ENCODE measurements around the gene TMEM40. TPM values are rescaled to one million over a fixed set of nuclear protein-coding genes. Genes with fewer than 3 reads are reported as not detected.
A peak's percentile ranks its signal among the peaks of the same experiment; 100 is the strongest.

The TMEM40 gene
- total and polyA plus RNA-seq, 2 donors (not counting 1 experiment from before 2014, with no cell fraction given): 0.33 TPM; not detected in 1

DNA sequence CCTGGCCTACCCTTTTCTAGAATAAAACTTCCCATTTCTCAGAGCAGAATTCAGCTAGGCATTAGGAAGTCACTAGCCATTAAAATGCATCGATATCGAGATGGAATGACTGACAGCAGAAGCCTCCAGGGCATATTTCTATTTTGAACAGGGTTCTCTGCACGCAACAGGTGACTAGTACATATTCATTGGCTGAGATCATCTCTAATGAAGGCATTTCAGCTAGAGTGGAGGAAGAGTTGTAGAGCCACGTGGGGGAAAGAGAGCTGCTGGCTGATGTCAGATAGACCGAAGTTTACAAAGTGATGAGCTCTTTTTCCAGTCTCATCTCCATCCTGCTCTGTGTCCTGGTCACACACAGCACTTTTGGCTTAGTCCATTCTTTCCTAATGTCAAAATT, 7.5 kb downstream of the TMEM40 start:
- Histone ChIP-seq H3K4me2 (replicated peaks; ENCODE audit: low read depth, low read length, poor library complexity, severe bottlenecking) (no peak overlapping the region), H3K36me3 (replicated peaks in 1 of 2; ENCODE audit: control extremely low read depth in 1 of 2, control insufficient read depth in 1 of 2, extremely low read depth in 1 of 2, insufficient read depth in 2 of 2, low read length in 1 of 2) (no peaks in the 10 kb centered on the region), H3K9ac (ENCODE audit: low read length) (no peak overlapping the region), H3K4me3 (ENCODE audit: control extremely low read depth in 1 of 5, extremely low read depth in 1 of 5, insufficient read depth in 1 of 5, low read depth in 2 of 5, low read length in 4 of 5) (no peak overlapping the region), H3K79me2 (ENCODE audit: control insufficient read depth, insufficient read depth, low read length) (no peaks in the 10 kb centered on the region), H3K4me1 (ENCODE audit: control insufficient read depth in 2 of 2, insufficient read depth in 2 of 2, low read length in 2 of 2) (peaks cover 26 to 28% of the 10 kb centered on the region in 2 donors), H3K27ac (ENCODE audit: low read length in 2 of 2) (no peak overlapping the region), H2AFZ (ENCODE audit: insufficient read depth, low read depth, low read length, poor library complexity, severe bottlenecking) (no peak overlapping the region), H3K9me3 (ENCODE audit: control extremely low read depth in 1 of 3, control insufficient read depth in 2 of 3, insufficient read depth in 1 of 3, low read length in 2 of 3) (no peaks in the 10 kb centered on the region), H4K20me1 (ENCODE audit: control insufficient read depth, insufficient read depth, low read length, poor library complexity, severe bottlenecking) (no peaks in the 10 kb centered on the region), H3K27me3 (replicated peaks in 1 of 4; ENCODE audit: control extremely low read depth in 1 of 4, control insufficient read depth in 3 of 4, insufficient read depth in 4 of 4, low read length in 3 of 4) (peaks cover 0 to 3% (median 1%) of the 10 kb centered on the region in 4 experiments)
- H3K4me1 Mint-ChIP-seq: peaks cover 32% of the 10 kb centered on the region
- POLR2A ChIA-PET: no interaction called here
- H3K4me3 Mint-ChIP-seq: no peak overlapping the region
- intact Hi-C loops (cut with micrococcal nuclease): no loop called here
- no peak overlapping the region for H3K27ac Mint-ChIP-seq
- TF ChIP-seq, protein P1, sequence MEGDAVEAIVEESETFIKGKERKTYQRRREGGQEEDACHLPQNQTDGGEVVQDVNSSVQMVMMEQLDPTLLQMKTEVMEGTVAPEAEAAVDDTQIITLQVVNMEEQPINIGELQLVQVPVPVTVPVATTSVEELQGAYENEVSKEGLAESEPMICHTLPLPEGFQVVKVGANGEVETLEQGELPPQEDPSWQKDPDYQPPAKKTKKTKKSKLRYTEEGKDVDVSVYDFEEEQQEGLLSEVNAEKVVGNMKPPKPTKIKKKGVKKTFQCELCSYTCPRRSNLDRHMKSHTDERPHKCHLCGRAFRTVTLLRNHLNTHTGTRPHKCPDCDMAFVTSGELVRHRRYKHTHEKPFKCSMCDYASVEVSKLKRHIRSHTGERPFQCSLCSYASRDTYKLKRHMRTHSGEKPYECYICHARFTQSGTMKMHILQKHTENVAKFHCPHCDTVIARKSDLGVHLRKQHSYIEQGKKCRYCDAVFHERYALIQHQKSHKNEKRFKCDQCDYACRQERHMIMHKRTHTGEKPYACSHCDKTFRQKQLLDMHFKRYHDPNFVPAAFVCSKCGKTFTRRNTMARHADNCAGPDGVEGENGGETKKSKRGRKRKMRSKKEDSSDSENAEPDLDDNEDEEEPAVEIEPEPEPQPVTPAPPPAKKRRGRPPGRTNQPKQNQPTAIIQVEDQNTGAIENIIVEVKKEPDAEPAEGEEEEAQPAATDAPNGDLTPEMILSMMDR (IDR thresholded peaks at IDR 0.05): no peak
- no peak for TF ChIP-seq EZH2 (IDR thresholded peaks at IDR 0.05; ENCODE audit: borderline replicate concordance, insufficient read depth, low read depth, low read length, poor library complexity, severe bottlenecking)
- 94% methylated on average over 5 of the region's 5 CpGs for WGBS (ENCODE audit: insufficient coverage)
- ATAC-seq (ENCODE audit: low read depth): no peak
- H3K27me3 Mint-ChIP-seq: peaks cover under 1% of the 10 kb centered on the region
- CTCF ChIA-PET: no interaction called here
- no peaks in the 10 kb centered on the region for H3K9me3 Mint-ChIP-seq (ENCODE audit: insufficient read depth)
- DNase-seq: no peak

DNA sequence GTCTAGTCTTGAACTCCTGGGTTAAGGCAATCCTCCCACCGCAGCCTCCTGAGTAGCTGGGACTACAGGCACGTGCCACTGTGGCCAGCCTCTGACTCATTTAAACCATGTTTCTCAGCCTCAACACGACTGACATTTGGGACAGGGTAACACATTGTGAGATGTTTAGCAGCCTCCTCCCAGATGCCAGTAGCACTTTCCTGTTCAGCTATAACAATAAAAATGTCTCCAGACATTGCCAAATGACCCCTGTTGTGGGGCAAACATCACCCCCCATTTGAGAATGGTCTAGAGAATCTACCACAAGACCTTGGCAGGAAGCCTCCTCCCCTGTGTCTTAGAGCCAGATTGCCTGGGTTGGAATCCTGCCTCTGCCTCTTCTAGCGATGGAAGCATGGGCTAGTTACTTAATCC, 8.4 kb downstream of the TMEM40 start:
- H3K27ac Mint-ChIP-seq: peak overlapping the region; percentile 63
- Histone ChIP-seq H3K27ac (ENCODE audit: low read length in 2 of 2) (peak overlapping the region in 1 of 2 donors; percentile 8), H3K9ac (ENCODE audit: low read length) (no peak overlapping the region), H3K27me3 (replicated peaks in 1 of 4; ENCODE audit: control extremely low read depth in 1 of 4, control insufficient read depth in 3 of 4, insufficient read depth in 4 of 4, low read length in 3 of 4) (peaks cover 0 to 5% (median 1%) of the 10 kb centered on the region in 4 experiments), H3K79me2 (ENCODE audit: control insufficient read depth, insufficient read depth, low read length) (no peaks in the 10 kb centered on the region), H3K9me3 (ENCODE audit: control extremely low read depth in 1 of 3, control insufficient read depth in 2 of 3, insufficient read depth in 1 of 3, low read length in 2 of 3) (no peaks in the 10 kb centered on the region), H3K4me3 (ENCODE audit: control extremely low read depth in 1 of 5, extremely low read depth in 1 of 5, insufficient read depth in 1 of 5, low read depth in 2 of 5, low read length in 4 of 5) (no peak overlapping the region), H3K4me1 (ENCODE audit: control insufficient read depth in 2 of 2, insufficient read depth in 2 of 2, low read length in 2 of 2) (peaks cover 26 to 28% of the 10 kb centered on the region in 2 donors), H2AFZ (ENCODE audit: insufficient read depth, low read depth, low read length, poor library complexity, severe bottlenecking) (no peak overlapping the region), H3K36me3 (replicated peaks in 1 of 2; ENCODE audit: control extremely low read depth in 1 of 2, control insufficient read depth in 1 of 2, extremely low read depth in 1 of 2, insufficient read depth in 2 of 2, low read length in 1 of 2) (no peaks in the 10 kb centered on the region), H4K20me1 (ENCODE audit: control insufficient read depth, insufficient read depth, low read length, poor library complexity, severe bottlenecking) (no peaks in the 10 kb centered on the region), H3K4me2 (replicated peaks; ENCODE audit: low read depth, low read length, poor library complexity, severe bottlenecking) (peak overlapping the region; percentile 61)
- ATAC-seq (ENCODE audit: low read depth) (no peak), DNase-seq (no peak)
- CTCF ChIA-PET: interaction anchor here (0.9 kb wide), 1 partner anchor 59 kb away, joined by 4 read pairs; no protein-coding TSS in a partner anchor
- H3K4me3 Mint-ChIP-seq: no peak overlapping the region
- WGBS (ENCODE audit: insufficient coverage): 71% methylated on average over 3 of the region's 4 CpGs
- no peaks in the 10 kb centered on the region for H3K27me3 Mint-ChIP-seq
- POLR2A ChIA-PET: no interaction called here
- H3K4me1 Mint-ChIP-seq: peaks cover 32% of the 10 kb centered on the region
- intact Hi-C loops (cut with micrococcal nuclease): no loop called here
- TF ChIP-seq, protein P1 (IDR thresholded peaks at IDR 0.05): no peak
- no peak for TF ChIP-seq EZH2 (IDR thresholded peaks at IDR 0.05; ENCODE audit: borderline replicate concordance, insufficient read depth, low read depth, low read length, poor library complexity, severe bottlenecking)
- no peaks in the 10 kb centered on the region for H3K9me3 Mint-ChIP-seq (ENCODE audit: insufficient read depth)

All from B cell (primary cell).